Stimulated activated CD8-positive, alpha-beta memory T cell treated with anti-CD3 and anti-CD28 coated beads, Interleukin-7, amount 100 ng/mL, for 1 hour (primary cell): ENCODE measurements around the gene CHD2.

Experiments
- DNase-seq, 2 donors: peaks; one replicate each; pipeline ENCODE4 v3.0.0-alpha.2; 2020; ENCODE audit warnings: low read depth in 2 of 2

Gene CHD2

DNA sequence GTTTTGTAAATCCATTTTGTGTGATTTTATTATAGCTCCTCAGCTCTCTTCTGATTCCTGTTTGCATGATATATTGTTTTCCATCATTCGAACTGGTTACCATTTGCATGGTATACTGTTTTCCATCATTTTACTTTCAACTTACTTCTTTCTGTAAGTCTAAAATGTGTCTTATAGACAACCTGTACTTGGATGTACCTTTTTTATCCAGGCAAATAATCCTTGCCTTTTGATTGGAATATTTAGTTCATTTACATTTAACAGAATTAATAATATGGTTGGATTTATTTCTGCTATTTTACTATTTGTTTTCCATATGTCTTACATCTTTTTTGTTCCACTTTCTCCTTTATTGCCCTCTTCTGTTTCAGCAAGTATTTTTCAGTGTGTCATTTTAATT, 62.8 kb downstream of the CHD2 start:
- no peak for DNase-seq

DNA sequence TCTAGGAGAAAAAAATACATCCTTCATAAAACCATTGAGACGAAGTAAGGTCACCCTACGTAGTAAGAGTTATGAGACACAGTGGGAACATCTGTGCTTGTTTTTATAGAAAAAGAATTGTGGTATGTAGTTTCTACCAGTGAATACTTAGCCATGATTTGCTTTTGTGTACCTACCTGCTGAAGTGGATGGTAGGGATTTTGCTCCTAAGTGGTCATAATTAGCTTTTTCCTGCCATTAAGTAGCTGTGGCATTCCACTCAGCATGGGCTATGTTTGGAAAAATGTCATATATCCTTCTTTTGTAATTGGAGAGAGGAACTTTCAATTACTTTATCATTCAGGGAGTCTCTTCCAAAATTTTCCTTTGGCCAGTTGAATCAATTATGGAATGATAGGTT, 63.7 kb downstream of the CHD2 start:
- DNase-seq: no peak

DNA sequence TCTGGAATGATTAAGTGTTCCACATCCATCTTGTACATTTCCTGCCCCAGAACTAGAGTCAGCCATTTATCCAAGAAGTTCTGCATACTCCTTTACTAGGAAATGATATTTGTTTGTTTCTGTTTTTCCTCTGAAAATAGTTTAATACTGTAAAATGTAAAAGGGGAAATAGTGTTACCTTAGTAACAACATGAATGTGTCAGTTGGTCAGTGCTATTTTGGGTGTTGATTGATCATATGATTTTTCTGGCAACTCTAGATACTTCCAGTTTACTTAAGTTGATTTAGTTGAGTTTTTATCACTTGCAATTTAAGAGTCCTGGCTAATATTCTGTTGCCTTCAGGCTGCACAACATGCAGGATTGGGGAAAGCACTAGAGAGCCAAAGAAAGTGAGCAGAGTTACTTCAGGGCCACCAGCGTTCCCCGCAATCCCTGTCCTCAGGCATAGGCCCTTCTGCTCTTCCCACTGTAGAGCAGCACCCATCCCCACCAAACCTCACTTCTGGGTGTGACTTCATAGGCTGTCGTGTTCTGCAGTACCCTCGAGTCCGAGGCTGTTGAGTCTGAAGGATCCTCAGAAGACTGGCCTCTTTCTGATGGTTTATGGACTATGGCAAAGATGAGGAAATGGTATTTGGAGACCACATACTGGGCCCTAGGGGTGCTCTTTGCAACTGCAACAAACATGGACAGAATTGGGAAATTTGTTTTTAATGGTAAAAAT, 69.0 kb downstream of the CHD2 start:
- no peak for DNase-seq

DNA sequence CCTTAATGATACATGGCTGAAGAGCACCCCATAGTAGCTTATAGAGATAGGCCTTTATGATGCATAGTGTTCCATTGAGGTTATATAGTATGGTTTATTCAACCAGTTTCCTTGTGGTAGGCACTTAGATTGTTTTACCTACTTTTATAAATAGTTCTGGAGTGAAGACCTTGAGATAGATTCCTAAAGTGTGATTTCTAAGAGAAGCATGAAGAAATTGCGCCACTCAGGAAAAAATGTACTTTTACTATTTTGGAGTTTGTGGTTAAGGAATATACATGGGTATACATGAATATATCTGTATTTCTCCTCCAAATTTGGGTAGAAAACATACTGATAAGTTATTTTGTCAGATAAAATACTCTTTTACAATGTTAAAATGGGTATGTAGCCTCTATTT, 70.5 kb downstream of the CHD2 start:
- no peak for DNase-seq

DNA sequence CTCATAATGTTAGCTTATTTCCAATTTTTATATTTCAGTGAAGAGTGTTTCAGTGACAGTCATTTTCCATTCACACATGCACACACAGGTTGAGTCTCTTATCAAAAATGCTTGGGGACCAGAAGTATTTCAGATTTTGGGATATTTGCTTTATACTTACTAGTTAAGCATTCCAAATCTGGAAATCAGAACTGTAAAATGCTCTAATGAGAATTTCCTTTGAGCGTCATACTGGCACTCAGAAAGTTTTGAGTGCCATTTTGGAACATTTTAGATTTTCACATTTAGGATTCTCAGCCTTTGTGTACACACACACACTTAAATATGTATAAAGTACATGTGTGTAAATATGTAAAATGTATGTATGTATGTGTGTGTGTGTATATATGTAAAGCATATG, 71.0 kb downstream of the CHD2 start:
- DNase-seq: no peak

DNA sequence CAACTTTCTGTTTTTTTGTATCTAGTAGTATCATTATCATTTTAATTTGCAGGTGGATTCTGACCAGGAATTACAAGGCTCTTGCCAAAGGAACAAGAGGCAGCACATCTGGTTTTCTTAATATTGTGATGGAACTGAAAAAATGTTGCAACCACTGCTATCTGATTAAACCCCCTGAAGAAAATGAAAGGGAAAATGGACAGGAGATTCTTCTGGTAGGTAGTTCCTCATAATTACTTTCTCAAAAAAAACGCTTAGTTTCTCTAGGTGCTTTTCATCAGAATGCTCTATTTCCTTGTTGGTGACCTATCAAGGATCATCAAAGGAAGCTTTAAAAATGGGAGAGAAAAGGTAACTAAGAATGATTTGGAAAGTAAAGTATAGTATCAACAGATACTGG, 71.6 kb downstream of the CHD2 start:
- DNase-seq: no peak

DNA sequence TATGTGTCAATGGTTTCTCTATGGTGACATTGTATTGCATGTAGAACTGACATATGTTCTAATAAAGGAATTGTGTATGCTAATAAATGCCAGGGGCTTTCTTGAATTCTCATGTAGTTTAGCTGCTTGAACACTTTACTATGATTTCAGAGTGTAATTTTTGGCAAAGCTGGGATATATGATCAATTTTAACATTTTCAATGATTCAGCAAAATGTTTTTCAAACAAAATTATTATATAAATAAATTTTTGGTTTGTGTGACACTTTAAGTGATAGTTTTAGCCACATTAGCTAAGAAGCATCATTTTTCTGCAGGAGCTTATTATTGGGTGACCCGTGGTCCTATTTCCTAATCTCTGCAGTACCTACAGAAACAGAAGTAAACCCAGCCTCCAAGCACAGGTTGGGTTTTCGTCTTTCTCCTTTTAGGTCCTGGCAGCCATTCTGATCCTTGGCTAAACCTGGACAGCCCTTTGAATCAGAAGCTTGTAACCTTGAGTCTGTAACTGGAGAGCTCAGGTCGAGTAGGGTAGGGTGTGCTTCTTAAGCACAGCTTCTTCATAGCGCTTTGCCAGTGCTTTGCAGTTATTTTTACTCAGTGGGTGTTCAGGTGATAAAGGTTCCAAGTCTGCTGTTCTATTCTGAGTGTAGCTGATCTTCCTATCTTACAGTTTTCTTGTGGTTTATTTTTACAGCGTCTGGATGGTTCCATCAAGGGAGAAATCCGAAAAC, 74.2 kb downstream of the CHD2 start:
- no peak for DNase-seq

DNA sequence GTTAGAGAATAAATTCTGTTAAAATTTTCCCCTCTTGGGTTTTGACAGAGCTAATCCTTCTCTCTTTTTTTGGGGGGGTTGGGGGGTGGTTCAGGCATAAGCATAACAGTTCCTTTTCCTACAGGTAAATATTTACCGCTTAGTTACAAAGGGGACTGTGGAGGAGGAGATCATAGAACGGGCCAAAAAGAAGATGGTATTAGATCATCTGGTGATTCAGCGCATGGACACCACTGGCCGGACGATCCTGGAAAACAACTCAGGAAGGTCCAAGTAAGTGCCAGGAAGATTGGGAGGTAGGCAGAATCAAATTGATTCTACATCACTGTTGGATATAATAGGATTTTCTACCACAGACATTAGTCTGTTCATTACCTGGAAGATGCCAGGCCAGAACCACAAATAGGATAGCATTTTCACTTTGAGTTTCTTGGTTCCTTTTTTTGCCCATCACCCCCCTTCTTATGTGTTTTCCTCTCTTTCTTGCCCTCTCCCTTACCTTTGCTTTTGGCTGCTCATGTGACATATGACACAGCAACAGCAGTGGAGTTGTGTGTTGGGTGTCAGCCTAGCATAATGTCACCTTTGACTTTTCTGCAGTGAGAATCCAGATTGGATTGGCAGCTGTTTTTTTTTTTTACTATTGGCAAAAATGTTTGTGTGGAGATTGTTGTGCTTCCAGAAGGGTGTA, 79.0 kb downstream of the CHD2 start:
- DNase-seq: no peak

DNA sequence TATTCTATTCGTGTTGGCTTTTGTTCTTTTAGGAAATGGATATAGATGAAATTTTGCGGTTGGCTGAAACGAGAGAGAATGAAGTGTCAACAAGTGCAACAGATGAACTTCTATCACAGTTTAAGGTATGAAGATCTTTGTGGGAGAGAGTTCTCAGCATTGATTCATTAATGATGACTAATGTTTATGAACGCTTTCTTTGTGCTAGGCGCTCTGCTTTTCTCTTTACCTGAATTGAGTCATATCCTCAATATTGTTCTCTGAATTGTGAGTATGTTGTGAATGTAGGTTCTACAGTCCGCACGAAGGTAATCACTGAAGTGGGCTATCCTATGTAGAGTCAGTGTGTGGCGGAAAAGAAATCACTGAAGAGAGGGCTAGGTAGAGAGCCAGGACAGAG, 81.2 kb downstream of the CHD2 start:
- DNase-seq: no peak

DNA sequence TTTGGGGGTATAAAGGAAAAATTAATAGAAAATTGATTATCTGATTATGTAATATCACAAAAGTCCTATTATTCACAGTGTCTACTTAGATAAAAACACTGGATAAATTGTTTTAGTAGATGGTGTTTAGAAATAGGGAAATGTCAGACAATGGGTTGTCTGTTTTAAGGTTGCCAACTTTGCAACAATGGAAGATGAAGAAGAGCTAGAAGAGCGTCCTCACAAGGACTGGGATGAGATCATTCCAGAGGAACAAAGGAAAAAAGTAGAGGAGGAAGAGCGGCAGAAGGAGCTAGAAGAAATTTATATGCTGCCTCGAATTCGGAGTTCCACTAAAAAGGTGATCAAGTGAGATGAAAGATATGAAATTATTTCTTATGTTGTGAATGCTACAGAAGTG, 84.0 kb downstream of the CHD2 start:
- no peak for DNase-seq

DNA sequence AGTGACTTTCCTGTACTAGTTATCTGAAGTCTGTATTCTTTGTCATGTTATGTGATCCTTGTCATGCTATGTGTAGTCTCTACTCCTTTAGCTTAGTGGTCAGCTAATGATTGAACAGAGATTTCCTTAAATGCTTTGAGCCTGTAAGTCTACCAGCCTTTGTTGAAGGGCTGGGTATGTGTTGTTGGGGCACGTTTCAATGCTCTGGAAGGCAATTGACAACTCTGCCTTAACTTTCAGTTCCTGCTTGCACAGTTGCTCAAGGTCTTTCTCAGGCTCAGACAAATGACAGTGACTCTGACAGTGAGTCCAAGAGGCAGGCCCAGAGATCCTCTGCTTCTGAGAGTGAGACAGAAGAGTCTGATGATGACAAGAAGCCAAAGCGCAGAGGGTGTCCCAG, 89.3 kb downstream of the CHD2 start:
- DNase-seq: no peak

DNA sequence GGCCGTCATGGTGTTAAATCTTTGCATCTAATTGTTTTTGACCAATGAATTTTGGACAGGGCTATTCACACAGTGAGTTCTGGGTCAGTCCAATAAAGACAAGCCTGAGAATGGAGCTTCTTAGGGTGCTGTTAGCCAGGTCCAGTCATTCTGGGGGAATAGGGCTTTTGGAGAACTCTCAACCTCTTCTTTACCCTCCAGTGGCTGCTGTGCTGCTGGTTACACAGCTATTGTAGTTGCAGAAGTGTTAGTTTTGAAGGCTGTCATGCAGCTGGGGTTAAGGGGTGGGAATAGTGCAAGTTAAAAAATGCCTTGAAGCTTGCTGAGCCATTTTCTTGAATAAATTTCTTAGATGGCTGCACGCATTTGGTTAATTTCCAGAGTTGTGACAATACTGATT, 89.9 kb downstream of the CHD2 start:
- DNase-seq: no peak

DNA sequence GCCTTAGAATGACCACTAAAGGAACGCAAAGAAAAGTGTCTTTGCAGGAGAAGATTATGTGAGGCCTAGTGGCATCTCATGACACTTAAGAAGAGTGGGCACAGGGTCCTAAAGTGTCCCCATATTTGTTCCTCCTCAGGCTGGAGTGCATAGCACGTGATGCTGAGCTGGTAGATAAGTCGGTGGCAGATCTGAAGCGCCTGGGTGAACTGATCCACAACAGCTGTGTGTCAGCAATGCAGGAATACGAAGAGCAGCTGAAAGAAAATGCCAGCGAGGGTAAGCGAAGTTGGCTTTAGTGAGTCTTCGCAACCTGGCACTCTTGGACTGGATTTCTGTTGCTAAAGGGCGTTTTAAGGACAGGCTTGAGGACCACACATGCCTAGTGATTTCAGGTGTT, 92.6 kb downstream of the CHD2 start:
- DNase-seq: no peak

DNA sequence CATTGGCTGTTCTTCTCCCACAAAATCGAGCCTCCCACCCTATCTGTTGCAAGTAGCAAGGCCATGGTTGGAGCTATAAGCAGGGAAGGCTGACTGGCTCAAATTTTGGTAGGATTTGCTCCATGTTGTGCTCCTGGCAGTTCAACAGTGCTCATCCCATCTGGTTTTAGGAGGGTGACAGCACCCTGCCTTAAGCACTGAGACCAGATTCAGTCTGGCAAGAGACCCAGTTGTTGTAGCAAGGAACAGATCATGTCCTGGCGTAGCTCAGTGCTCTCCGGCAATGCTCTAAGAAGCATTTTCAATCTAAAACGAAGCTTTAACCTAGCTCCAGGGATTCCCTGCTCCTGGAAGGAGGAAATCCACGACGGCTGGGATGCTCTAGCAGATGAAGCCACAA, 97.7 kb downstream of the CHD2 start:
- no peak for DNase-seq

DNA sequence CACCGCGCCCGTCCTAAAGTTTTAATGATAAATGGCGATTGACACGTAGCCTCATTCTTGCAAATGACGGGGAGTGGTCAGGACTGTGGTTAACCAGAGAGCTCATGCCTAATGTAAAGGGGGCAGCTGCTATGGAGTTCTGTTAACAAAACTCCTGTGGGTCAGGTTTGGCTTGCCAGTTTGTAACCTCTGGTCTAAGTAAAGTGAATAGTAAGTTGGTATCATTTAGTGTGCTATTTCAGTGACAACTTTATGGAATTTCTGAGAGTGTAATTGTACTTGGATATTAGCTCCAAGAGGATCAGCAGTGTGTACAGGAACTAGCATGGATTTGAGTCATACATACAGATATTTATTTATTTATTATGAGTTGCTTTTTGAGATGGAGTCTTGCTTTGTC, 101.0 kb downstream of the CHD2 start:
- DNase-seq: no peak

DNA sequence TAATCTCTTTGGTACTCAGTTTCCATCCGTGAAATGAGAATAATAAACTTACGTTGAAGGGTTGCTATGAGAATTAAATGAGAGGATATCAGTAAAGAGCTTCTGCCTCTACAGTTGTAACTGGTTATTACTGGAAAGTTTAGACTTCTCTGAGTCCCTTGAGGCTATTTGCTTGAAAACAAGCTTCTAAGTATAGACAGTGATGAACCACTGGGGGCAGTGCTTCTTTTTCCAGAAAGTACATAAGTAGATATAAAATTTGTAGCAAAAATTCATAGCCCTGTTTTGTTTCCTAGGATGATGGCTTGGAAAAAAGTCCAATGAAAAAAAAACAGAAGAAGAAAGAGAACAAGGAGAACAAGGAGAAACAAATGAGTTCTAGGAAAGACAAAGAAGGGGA, 101.8 kb downstream of the CHD2 start:
- no peak for DNase-seq

DNA sequence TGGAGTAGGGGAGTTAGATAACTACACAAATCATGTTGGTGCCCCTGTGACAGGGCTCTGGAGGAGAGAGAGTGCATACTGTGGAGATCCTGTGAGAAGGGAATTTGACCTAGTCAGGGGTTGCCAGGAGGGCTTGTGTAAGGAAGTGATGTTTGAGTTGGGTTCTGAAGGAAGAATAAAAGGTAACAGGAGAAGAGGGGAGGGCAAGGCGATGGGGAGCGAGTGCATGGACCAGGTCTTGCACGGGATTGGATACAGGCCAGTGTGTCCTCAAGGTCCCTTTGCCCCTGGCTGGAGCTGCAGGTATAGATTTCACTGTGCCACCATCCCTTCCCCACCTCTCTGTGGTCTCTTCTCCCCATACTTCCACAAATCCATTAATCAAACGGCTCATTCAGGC, 105.0 kb downstream of the CHD2 start:
- DNase-seq: no peak

DNA sequence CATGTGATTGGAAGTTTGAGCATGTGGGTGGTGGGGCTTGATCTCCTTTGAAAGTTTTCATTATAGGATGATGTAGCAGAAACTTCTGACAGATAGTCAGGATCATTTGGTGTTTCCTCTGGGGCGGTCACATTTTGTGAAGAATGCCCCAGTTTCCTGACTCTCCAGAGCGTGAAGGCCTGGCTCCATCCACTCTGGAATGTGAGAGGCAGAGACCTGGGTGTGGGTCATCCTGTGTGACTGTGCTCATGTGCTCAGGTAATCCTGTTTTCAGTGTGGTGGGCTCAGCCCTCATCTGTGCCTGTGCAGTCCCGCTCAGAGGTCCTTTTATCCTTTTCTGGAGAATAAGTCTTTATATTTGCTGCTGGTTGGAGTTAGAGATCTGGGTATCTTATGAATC, 107.9 kb downstream of the CHD2 start:
- no peak for DNase-seq

DNA sequence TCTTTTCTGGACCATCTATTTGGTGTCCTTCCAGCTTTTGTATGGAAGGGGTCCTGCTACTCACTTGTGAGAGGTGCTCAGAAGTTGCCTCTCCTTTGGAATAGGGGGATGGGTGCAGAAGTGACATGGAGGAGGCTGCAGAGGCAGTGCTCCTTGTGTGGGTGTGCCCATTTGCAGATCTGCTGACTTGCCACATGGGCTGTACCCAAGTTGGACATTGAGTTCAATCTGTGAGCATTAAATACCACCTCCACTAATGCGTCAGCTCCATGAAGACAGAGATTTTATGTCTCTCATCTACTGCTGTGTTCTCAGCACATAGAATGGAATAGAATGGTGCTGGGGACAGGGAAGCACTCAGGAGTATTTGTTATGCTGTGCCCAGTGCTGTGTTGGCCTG, 112.7 kb downstream of the CHD2 start:
- no peak for DNase-seq

DNA sequence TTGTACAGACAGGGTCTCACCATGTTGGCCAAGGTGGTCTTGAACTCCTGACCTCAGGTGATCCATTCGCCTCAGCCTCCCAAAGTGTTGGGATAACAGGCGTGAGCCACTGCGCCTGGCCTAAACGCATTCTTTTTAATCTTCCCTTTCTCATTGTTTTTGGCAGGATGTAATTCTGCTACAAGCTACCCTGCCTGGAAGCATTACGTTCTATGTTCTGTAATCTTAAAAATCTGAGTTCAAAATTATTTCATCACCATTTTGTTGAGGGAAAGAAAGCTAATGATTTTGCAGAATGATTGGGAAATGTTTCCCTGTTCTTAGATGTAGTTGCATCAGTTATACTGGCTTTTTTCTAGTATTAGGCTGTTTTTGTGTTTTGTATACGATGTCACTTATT, 117.4 kb downstream of the CHD2 start:
- no peak for DNase-seq

DNA sequence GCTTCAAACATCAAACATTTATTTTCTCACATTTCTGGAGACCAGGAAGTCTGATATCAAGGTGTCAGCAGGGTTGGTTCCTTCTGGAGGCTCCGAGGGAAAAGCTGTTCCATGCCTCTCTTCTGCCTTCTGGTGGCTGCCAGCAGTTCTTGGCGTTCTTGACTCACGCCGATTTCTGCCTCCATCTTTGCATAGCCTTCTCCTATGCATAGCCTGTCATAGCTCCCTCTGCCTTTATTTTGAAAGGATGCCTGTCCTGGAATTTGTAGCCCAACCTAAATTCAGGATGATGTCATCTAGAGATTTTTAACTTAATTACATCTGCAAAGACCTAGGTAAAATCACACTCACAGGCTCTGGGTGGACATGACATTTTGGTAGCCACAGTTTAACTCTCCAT, 118.5 kb downstream of the CHD2 start:
- DNase-seq: no peak

DNA sequence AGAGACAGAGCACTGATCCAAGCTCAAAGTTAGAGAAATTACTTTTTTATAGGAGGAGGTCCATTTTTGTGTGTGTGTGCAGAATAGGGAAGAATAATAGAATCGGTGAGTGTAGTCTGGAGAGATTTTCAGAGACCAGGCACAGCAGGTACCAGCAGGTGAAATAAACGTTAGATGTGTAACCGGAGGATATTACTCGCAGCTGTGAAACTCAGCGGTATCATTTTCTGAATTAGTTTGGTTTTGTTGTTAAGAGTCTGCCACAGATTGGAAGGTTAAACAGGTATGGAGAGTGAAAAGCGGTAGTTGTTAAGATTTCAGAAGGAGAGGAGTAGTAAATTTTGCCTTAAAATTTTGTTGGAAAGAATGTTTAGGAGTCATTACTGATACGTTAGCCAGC, 119.0 kb downstream of the CHD2 start:
- DNase-seq: no peak

DNA sequence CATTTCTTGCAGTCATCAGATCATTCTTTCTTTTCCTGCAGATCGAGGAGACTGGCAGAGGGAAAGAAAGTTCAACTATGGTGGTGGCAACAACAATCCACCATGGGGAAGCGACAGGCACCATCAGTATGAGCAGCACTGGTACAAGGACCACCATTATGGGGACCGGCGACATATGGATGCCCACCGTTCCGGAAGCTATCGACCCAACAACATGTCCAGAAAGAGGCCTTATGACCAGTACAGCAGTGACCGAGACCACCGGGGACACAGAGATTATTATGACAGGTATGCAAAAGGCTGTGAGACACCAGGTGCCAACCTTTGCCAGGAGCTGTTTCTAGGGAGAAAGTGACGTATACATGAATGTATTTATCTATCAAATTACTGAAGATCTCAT, 119.8 kb downstream of the CHD2 start:
- DNase-seq: no peak
